GM06990 (cell line): Measurements from ENCODE around the gene TANGO2.

Experiments used
- DNase-seq: peaks from one replicate; pipeline ENCODE4 v3.0.0-alpha.2; 2011; ENCODE audit not compliant: insufficient read length; ENCODE audit errors: extremely low read depth
- H3K27me3 ChIP-seq: replicated peaks from 2 replicates; pipeline ENCODE4 v1.6.0; 2011; ENCODE audit warnings: low read length; ENCODE audit not compliant: control insufficient read depth, insufficient read depth
- H3K36me3 ChIP-seq: 2 replicates; pipeline ENCODE4 v1.5.1; 2011; ENCODE audit warnings: low read length; ENCODE audit not compliant: control insufficient read depth, insufficient read depth
- H3K4me3 ChIP-seq: replicated peaks from 2 replicates; pipeline ENCODE4 v1.5.1; 2011; ENCODE audit warnings: low read depth, mild to moderate bottlenecking, control low read depth, low read length
- CTCF ChIP-seq: IDR thresholded peaks from 2 replicates; pipeline ENCODE4 v1.5.1; 2011; ENCODE audit warnings: low read length, control low read depth, mild to moderate bottlenecking, inconsistent platforms; ENCODE audit not compliant: insufficient read depth, poor library complexity, severe bottlenecking

The TANGO2 gene

DNA sequence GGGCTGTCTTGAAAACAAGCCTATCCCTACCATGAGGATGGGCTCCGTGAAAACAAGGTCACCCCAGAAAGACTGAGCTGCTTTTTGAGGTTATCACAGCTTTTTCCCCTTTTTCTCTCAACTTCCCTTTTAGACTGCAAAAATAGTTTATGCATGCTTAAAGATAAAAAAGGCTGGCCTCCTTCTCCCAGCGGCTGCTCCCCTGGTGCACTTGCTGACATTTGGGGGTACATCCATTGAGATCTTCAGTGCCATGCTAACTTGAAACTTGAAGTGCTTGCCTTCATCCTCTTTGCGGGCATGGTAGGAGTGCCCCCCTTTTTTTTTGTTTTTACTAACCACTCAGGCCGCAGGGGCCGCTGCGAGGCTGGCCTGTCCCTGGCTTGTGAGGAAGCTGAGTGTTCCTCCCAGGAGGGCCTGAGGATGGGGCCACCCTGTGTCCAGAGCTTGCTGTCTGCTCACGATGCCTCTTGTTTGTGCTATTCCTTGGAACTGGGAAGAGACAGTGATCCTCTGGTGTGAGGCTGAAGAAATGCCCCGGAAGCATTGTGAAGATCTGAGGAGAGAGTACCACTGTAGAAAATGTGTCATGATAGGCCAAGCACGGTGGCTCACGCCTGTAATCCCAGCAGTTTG, 2.2 kb downstream of the TANGO2 start:
- H3K4me3 ChIP-seq: no peak overlapping the region
- no peak for TF ChIP-seq CTCF
- H3K27me3 ChIP-seq: no peaks in the 10 kb centered on the region
- H3K36me3 ChIP-seq: peaks cover 2% of the 10 kb centered on the region
- DNase-seq: no peak

DNA sequence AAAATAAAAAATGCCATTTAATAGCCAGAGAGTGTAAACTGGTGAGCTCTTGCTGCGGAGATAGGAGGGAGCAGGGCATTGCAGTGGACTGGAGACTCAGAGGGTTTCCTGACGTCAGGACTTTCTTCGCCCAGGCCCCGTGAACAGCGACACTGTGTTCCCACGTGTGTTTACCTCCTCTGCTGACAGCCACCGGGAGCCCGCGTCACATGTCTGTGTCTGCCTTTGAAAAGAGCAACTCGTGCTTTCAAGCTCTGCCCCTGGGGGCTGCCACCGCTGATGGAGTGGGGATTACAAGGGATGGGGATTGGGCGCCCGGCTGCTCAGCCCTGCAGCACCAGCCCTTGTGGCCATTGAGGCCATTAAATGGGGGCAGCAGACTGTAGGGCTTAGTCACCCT, 3.3 kb downstream of the TANGO2 start:
- no peak for DNase-seq
- H3K27me3 ChIP-seq: no peaks in the 10 kb centered on the region
- no peak overlapping the region for H3K4me3 ChIP-seq
- peaks cover 2% of the 10 kb centered on the region for H3K36me3 ChIP-seq
- no peak for TF ChIP-seq CTCF

- Histone ChIP-seq H3K27me3 (no peaks in the 10 kb centered on the region), H3K36me3 (peaks cover 2% of the 10 kb centered on the region), H3K4me3 (no peak overlapping the region)
- DNase-seq: no peak
- TF ChIP-seq CTCF: no peak
These were observed 3.9 kb downstream of the TANGO2 start for GRCh38 chr22:20024650-20025397.

- peaks cover 2% of the 10 kb centered on the region for H3K36me3 ChIP-seq
- H3K4me3 ChIP-seq: no peak overlapping the region
- DNase-seq: no peak
- no peak for TF ChIP-seq CTCF
- no peaks in the 10 kb centered on the region for H3K27me3 ChIP-seq
These were observed 4.7 kb downstream of the TANGO2 start for GRCh38 chr22:20025401-20026203.

DNA sequence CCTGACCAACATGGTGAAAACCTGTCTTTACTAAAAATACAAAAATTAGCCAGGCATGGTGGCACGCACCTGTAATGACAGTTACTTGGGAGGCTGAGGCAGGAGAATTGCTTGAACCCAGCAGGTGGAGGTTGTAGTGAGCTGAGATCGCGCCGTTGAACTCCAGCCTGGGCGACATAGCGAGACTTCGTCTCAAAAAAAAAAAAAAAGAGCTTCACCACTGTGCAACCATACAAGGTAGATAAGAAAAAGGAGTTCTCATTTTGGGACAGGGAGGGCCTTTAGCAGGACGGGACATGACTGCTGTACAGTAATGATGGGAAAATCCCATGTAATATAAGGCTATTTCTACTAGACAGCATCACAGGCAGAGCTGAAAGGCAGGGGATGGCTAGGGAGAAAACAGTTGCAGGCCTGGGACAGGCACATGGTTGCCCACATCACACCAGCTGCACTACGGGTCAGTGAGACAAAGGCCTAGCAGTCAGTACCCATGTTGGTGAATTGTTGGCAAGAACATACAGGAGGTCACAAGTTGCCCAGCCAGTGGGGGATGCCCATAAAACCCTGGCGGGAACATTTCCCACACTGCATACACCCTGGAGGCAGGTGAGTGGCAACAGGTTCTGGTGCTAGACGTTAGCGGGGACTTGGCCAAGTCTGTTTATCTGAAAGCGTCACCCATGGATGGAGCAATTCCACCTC, 5.4 kb downstream of the TANGO2 start:
- H3K27me3 ChIP-seq: no peaks in the 10 kb centered on the region
- DNase-seq: no peak
- peaks cover 2% of the 10 kb centered on the region for H3K36me3 ChIP-seq
- H3K4me3 ChIP-seq: no peak overlapping the region
- TF ChIP-seq CTCF: no peak
